Prostate gland (tissue), 2 donors: ENCODE results near the gene HOXC6. TPM values are rescaled to one million over a fixed set of nuclear protein-coding genes. Genes with fewer than 3 reads are reported as not detected.

Experiments used
- DNase-seq: peaks from one replicate; pipeline ENCODE4 v3.0.0-alpha.2; 2019; ENCODE audit warnings: low spot score
- H3K27ac ChIP-seq, 2 donors: fragments of 200-600 bp; sonication (generic); 2 replicates each; pipeline ENCODE4 v1.5.1; 2017 to 2019
- H3K27me3 ChIP-seq: fragments of 200-600 bp; sonication (generic); replicated peaks from 2 replicates; pipeline ENCODE4 v1.5.1; 2019; ENCODE audit not compliant: insufficient read depth
- H3K36me3 ChIP-seq, 2 donors: fragments of 200-600 bp; sonication (generic); 1 replicate in 1 of 2; 2 replicates in 1 of 2; pipeline versions ENCODE4 v1.5.1 to v1.8.1; 2017 to 2019
- H3K4me1 ChIP-seq: fragments of 200-600 bp; sonication (generic); replicated peaks from 2 replicates; pipeline ENCODE4 v1.5.1; 2019
- H3K4me3 ChIP-seq, 2 donors: fragments of 200-600 bp; sonication (generic); 2 replicates each; pipeline ENCODE4 v1.5.1; 2017 to 2019
- H3K9me3 ChIP-seq: fragments of 200-600 bp; sonication (generic); 2 replicates; pipeline ENCODE4 v1.5.1; 2017
- POLR2A ChIP-seq: fragments of 450-650 bp; IDR thresholded peaks from one replicate; pipeline ENCODE4 v1.6.1; 2016; ENCODE audit warnings: antibody characterized with exemption, mild to moderate bottlenecking
- POLR2AphosphoS5 ChIP-seq: sonication (generic); formaldehyde crosslinking; IDR thresholded peaks from one replicate; pipeline ENCODE4 v1.6.1; 2017; ENCODE audit warnings: antibody characterized with exemption
- WGBS: methylation state at CpG from one replicate; pipeline ENCODE4 v1.1.5; 2018; 5-methylcytosine and 5-hydroxymethylcytosine counted together
- intact Hi-C: fragments of 100-400 bp; cut with DNase I; formaldehyde crosslinking; loops from one replicate; pipeline ENCODE4 v1.14.2; 2022
- total RNA-seq, 2 donors: library from RNA; depleted of rRNA; stranded (reverse); fragments of >200 nt; gene quantifications; one replicate each; pipeline ENCODE4 v1.1.0, GENCODE V29; 2016
- TF ChIP-seq, protein P1 (sequence below), 4 experiments: fragments of 200-600 bp in 2 of 4; fragments of 450-650 bp in 2 of 4; sonication (generic) in 2 of 4; IDR thresholded peaks; 1 replicate in 3 of 4; 2 replicates in 1 of 4; pipeline ENCODE4 v1.5.1; 2016 to 2019; ENCODE audit warnings: antibody characterized with exemption in 4 of 4, mild to moderate bottlenecking in 2 of 4, moderate library complexity in 2 of 4

HOXC6 gene
- total RNA-seq, 2 donors from 2014 or later = 1.3 TPM; not detected in 1

DNA sequence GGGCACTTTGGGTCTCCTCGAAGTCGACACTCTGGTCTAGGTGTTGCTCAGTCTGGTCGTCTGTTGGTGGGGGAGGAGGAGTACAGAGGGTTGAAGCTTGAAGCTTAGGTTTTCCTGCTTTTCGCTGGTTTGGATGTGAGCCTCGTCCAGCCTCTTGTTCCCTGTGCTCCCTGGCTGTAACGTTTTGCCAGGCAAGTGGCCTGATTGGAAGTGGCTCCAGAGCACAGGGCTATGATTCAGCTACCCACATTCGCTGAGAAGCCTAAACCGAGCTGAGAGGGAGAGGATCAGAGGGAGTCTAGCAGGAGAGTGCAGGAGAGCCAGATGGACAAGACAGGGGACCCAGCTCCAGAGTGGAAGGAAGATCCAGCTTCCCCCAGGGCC lies 37.2 kb upstream of the HOXC6 start:
- no peaks in the 10 kb centered on the region for H3K4me1 ChIP-seq
- no peaks in the 10 kb centered on the region for H3K36me3 ChIP-seq
- no peaks in the 10 kb centered on the region for H3K9me3 ChIP-seq
- WGBS = 5% methylated on average over 8 of the region's 8 CpGs
- intact Hi-C loops = no loop called here
- peaks cover 73% of the 10 kb centered on the region for H3K27me3 ChIP-seq
- no peak overlapping the region for H3K4me3 ChIP-seq
- no peak for DNase-seq
- TF ChIP-seq, protein P1, sequence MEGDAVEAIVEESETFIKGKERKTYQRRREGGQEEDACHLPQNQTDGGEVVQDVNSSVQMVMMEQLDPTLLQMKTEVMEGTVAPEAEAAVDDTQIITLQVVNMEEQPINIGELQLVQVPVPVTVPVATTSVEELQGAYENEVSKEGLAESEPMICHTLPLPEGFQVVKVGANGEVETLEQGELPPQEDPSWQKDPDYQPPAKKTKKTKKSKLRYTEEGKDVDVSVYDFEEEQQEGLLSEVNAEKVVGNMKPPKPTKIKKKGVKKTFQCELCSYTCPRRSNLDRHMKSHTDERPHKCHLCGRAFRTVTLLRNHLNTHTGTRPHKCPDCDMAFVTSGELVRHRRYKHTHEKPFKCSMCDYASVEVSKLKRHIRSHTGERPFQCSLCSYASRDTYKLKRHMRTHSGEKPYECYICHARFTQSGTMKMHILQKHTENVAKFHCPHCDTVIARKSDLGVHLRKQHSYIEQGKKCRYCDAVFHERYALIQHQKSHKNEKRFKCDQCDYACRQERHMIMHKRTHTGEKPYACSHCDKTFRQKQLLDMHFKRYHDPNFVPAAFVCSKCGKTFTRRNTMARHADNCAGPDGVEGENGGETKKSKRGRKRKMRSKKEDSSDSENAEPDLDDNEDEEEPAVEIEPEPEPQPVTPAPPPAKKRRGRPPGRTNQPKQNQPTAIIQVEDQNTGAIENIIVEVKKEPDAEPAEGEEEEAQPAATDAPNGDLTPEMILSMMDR (IDR thresholded peaks at IDR 0.05) = no peak
- no peak for TF ChIP-seq POLR2A
- TF ChIP-seq POLR2AphosphoS5 = no peak
- no peak overlapping the region for H3K27ac ChIP-seq

DNA sequence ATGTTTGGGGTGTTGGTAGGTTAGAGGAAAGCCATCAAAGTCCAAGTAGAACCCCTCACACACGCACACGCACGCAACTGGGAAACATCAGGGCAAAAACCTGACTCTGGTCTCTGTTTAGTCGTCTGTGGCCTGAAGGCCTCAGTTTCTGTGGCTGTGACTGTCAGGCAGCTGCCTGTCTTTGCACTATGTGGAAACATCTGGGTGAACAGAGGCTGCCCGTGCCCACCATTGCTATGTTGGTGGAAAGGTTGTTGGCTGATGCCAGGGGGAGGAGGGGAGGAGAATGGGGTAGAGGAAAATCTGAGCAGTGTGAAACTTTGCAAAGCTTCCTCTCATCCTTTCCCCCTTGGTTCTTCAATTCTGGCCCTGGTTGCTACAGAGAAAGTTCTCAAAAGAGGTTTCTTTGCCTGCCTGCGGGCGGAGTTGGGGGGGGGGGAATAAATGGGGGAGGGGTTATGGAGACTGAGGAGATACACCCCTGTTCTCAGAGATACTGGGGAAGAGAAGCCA lies 35.8 kb upstream of the HOXC6 start:
- DNase-seq = no peak
- Histone ChIP-seq H3K9me3 (no peaks in the 10 kb centered on the region), H3K4me1 (no peaks in the 10 kb centered on the region), H3K36me3 (no peaks in the 10 kb centered on the region), H3K27me3 (peaks cover 72% of the 10 kb centered on the region), H3K27ac (no peak overlapping the region), H3K4me3 (no peak overlapping the region)
- TF ChIP-seq POLR2AphosphoS5 = no peak
- TF ChIP-seq, protein P1 (IDR thresholded peaks at IDR 0.05) = no peak
- TF ChIP-seq POLR2A = no peak
- WGBS = 74% methylated on average over 7 of the region's 7 CpGs
- intact Hi-C loops = no loop called here

DNA sequence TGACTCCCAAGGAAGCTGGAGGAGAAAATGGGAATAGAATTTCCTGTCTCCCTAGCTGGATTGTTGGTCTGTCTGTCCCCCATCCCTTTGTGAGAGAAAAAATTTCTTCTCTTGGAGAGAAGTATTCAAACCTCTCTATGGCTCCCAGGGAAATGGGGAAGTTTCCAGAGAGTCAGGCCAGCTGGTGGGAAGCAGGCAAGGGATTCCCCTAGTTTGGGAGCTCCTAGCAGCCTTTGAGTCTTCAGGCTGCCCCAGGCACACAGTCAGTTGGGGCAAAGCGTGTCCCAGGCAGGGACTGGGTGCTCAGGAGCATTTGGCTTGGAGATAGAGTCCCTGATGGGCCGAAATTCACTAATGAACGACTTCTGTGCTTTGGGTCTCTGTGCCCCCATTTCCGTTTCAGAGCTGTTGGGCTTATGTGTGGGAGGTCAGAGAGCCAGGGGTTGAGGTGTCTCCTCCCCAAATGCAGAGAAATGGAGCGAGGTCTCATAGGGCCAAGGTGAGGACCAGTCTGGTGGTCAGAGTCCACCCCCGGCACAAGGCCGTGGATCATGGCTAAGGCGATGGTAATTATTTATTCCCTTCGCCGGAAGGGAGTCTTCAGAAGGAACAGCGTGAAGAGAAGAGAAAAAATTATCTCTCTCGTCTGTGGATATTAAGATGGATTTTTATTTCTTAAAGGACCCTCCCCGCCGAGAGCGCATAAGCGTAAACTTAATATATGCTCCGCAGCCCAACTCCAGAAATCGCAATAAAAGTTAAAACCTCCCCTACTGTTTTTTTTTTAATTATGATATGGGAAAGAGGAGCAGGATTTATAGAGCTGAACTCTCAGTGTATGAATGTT lies 34.9 kb upstream of the HOXC6 start:
- H3K27me3 ChIP-seq = peaks cover 72% of the 10 kb centered on the region
- H3K27ac ChIP-seq = no peak overlapping the region
- 56% methylated on average over 18 of the region's 18 CpGs for WGBS
- H3K36me3 ChIP-seq = no peaks in the 10 kb centered on the region
- TF ChIP-seq, protein P1 (IDR thresholded peaks at IDR 0.05) = no peak
- TF ChIP-seq POLR2AphosphoS5 (no peak), POLR2A (no peak)
- intact Hi-C loops = no loop called here
- no peaks in the 10 kb centered on the region for H3K9me3 ChIP-seq
- no peaks in the 10 kb centered on the region for H3K4me1 ChIP-seq
- no peak for DNase-seq
- no peak overlapping the region for H3K4me3 ChIP-seq

DNA sequence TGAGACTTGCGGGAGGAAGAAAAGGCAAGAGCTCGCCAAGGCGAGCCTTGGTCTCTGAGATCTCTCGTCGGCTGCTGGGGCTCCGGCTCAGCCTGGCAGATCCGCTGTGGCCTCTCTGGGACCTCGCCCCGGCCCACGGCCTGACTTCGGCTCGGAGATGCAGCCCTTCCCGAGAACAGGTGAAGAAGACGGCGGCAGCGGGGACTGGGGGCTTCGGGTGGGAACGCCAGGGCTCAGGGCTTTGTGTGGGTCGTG lies 34.3 kb upstream of the HOXC6 start:
- no peak overlapping the region for H3K4me3 ChIP-seq
- TF ChIP-seq, protein P1 (IDR thresholded peaks at IDR 0.05) = no peak
- TF ChIP-seq POLR2A (no peak), POLR2AphosphoS5 (no peak)
- H3K27me3 ChIP-seq = peaks cover 68% of the 10 kb centered on the region
- no peaks in the 10 kb centered on the region for H3K36me3 ChIP-seq
- 5% methylated on average over 19 of the region's 19 CpGs for WGBS
- no peaks in the 10 kb centered on the region for H3K9me3 ChIP-seq
- intact Hi-C loops = no loop called here
- H3K27ac ChIP-seq = no peak overlapping the region
- DNase-seq = no peak
- no peaks in the 10 kb centered on the region for H3K4me1 ChIP-seq
